NCI-H2081 (cell line): Measurements from ENCODE around the gene CYP21A2.
"Not testable (repeated sequence)": the region's sequence is repeated elsewhere in the genome, so short reads cannot be mapped to it uniquely, and the experiment has no call there.

Experiments used
- DNase-seq, 2 experiments: peaks; one replicate each; lab custom pipeline; 2025; lab: John Stamatoyannopoulos, UW

CYP21A2 gene

GRCh38 chr6:32055756-32056155, 17.5 kb downstream of the CYP21A2 start:
- not testable (repeated sequence) for DNase-seq

DNA sequence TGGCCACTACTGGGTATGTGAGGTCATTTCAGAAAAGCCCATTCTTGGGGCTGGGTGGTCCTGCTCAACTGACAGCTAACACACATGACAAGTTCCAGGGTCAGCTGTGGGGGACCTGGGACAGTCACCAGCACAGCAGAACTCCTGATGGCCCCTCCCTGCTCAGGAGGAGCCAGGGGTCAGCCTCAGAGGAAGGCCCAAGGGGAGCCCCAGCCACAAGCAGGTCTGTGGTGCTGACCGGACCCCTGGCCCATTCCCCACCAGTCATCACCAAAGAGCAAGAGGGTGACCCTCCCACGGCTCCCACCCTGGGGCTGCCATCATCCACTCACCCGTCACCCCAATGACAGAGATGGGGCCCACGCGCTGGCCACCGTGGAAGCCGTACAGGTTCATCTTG, 18.0 kb downstream of the CYP21A2 start:
- DNase-seq = no peak

GRCh38 chr6:32057966-32058365, 19.8 kb downstream of the CYP21A2 start:
- DNase-seq = no peak

GRCh38 chr6:32058511-32058963, 20.3 kb downstream of the CYP21A2 start:
- no peak for DNase-seq

- no peak for DNase-seq
These were observed 22.9 kb downstream of the CYP21A2 start for GRCh38 chr6:32060966-32061655.

GRCh38 chr6:32064706-32065105, 26.5 kb downstream of the CYP21A2 start:
- no peak for DNase-seq

GRCh38 chr6:32067521-32067920, 29.3 kb downstream of the CYP21A2 start:
- not testable (repeated sequence) for DNase-seq

DNA sequence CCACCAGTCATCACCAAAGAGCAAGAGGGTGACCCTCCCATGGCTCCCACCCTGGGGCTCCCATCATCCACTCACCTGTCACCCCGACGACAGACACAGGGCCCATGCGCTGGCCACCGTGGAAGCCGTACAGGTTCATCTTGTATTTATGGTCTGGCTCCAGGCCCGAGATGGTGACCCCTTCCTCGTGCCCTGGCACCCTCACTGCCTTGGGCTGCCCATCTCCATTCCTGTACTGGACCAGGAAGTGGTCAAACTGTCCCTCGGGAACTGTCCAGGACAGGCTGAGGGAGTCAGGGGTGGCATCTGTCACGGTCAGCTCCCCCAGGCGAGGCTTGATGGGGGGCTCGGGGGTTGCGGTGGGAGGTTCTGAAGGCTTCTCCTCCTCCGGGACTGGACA, 30.1 kb downstream of the CYP21A2 start:
- DNase-seq = not testable (repeated sequence)

DNA sequence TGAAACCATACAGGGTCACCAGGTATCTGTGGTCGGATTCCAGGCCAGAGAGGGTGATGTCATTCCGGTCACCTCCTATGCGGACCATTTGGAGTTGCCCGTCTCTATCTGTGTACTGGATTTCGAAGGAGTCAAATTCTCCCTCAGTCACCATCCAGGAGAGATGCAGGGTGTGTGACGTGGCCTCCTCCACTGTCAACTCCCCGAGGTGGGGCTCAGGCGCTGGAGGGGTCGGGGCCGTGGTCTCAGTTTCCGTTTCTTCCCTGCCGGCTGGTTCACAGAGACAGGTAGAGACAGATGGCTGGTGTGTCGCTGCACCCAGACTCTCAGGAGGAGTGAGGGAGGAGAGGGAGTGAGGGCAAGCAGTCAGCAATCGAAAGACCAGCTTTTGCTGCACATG, 30.7 kb downstream of the CYP21A2 start:
- DNase-seq = no peak

DNA sequence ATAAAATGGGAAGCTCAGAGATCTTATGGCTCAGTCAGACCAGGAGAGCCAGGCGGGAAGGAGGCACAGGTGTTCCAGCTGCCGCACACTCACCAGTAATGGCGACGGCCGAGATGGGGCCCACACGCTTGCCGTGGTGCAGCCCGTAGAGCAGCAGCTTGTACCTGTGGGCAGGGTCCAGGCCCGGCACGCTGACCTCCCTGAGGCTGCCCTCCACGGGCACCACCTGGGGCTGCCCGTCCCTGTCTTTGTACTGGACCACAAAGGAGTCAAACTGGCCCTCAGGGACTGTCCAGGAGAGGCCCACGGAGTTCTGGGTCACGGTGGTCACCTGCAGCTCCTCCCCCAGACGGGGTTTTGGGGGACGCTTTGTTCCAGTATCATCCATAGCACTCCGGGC, 31.2 kb downstream of the CYP21A2 start:
- no peak for DNase-seq

GRCh38 chr6:32069878-32070515, 31.8 kb downstream of the CYP21A2 start:
- DNase-seq = no peak

GRCh38 chr6:32070814-32071543, 32.8 kb downstream of the CYP21A2 start:
- no peak for DNase-seq

GRCh38 chr6:32073101-32073500, 34.9 kb downstream of the CYP21A2 start:
- DNase-seq = no peak

DNA sequence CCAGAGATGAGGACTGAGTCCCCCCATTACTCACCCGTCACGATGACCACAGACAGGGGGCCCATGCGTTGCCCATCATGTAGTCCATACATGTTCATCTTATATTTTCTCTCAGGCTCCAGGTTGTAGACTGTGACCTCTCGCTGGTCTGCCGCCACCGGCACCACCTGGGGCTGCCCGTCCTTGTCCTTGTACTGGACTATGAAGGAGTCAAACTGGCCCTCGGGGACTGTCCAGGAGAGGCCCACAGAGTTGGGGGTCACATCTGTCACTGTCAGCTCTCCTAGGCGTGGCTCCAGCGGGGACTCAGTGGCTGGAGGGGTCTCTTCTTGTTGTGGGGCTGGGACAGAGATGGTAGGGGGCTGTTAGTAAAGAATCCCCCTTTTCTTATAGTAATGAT, 35.4 kb downstream of the CYP21A2 start:
- no peak for DNase-seq

DNA sequence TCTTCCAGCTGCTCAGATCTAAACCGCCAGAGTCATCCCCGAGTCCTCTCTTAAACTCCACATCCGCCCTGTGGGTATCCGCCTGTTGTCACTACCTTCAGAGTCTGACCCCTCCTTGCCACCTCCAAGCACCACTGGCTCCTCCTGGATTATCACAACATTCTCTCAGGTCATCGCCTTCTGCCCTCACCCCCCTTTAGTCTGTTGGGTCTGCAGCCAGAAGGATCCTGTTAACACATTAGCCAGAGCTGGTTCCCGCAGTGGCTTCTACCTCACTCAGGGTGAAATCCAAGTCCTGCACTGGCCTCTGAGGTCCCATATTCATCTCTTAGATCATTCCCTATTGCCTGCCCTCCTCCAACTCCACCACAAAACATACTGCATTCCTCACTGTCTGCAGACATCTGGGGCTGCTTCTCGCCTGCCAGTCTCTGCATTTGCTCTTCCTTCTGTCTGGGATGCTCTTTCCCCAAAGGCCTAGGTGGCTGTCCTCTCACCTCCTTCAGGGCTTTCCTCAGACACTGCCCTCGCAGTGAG, 36.8 kb downstream of the CYP21A2 start:
- no peak for DNase-seq

GRCh38 chr6:32075781-32076180, 37.6 kb downstream of the CYP21A2 start:
- DNase-seq = no peak

- DNase-seq = no peak
These were observed 38.1 kb downstream of the CYP21A2 start for GRCh38 chr6:32076321-32076809.

DNA sequence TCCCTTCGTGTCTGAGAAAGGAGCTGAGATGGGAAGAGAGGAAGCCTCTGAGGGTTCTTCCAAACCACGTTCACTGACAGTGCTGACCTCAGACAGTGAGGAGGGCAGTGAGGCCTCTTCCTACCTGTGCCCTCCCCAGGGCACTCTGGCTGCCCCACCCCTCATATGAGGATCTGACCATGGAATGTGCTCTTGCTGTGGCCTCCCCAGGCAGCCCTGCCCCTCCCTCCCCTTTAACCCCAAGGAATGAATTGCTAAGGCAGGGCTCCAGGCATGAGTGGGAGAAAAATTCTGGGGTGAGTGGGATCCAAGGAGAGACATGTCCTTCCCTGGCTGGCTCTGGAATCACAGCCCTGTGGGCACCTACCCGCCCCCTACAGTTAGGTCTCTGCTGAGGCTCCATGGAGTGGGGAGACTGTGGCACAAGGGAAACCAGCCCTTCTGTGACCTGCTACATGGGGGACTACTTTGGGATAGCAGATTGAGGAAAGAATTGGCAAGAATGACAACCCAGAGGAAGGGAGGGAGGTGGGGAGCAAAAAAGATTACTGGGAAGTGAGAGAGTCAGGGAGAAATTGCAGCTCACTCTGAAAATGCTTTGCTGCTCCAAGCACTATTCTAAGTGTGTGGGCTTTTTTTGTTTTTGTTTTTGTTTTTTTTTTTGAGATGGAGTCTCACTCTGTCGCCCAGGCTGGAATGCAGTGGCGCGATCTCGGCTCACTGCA, 41.5 kb downstream of the CYP21A2 start:
- DNase-seq = no peak

DNA sequence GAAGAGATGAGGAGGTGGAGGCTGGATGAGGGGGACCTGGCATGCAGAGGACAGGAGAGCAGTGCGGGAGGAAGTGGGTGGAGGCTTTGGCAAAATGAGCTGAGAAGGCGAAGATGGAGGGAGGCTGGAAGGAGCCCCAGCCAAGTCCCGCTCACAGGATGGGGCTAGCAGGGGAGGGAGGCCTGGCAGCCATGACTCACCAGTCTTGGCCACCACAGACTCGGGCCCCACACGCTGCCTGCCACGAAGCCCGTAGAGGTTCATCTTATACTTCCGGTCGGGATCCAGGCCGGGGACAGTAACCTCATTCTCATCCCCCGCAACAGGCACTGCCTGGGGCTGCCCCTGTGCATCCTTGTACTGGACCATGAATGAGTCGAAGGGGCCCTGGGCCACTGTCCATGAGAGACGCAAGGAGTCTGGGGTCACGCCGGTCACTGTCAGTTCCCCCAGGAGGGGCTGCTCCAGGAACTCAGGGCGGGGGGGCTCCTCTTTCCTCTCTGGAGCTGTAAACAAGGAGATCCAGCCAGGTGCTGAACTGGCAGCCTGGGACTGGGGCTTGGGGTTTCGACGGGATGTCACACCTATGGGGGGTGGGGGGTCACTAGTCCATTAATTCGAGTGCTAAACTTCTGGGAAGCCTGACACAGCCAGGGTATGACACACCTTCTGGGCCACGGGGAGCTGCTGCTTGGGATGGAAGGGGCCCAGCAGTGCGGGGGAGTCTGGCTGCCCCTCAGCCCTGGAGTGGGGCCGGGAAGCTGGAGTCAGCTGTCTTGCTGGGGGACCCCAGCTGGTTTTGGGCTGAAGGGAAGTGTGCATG, 43.2 kb downstream of the CYP21A2 start:
- no peak for DNase-seq

DNA sequence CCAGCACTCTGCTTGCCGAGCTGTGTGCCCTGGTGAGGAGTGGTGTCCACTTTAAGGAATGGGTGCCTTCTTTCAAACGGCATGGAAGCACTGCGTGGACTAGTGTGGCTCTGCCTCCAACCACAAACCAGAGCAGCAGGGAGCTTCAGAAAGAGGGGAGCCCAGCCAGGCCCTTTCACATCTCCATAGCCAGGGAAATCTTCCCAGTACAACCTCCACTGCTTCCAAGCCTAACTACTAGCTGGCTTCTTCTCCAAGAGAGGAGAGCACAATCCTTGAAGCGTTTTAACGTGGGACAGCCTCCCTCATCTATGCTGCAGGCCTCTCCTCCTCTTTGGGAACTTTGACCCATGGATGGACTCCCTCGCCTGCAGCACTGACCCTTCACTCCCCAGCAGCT, 44.3 kb downstream of the CYP21A2 start:
- no peak for DNase-seq

DNA sequence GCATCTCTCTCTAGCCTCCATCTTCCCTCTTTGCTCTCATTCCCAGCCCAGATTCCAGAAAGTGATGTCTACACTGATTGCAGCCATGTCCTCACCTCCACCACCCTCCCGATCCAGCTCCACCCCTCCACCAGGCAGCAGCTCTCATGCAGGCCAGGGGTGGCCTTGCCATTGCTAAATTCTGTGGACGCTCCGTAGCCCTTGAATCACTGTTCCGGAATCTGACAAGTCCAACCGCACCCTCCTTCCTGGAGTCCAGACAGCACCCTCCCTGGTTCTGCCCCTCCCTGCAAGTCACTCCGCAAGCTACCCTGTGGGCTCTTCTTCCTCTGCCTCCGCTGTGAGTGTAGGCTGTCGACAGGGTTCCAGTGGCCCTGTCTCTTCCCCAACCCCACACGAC, 44.7 kb downstream of the CYP21A2 start:
- DNase-seq = no peak
